Choroid plexus epithelial cell (primary cell): Measurements from ENCODE around the gene MED9.

Experiments used
- DNase-seq: peaks from one replicate; pipeline ENCODE4 v3.0.0-alpha.2; 2010; ENCODE audit warnings: low read depth
- H3K4me3 ChIP-seq: 2 replicates; pipeline ENCODE4 v1.5.1; 2011; ENCODE audit warnings: low read depth, mild to moderate bottlenecking, control low read depth, low read length, moderate library complexity
- CTCF ChIP-seq: conservative IDR thresholded peaks from 2 replicates; pipeline ENCODE4 v1.5.1; 2011; ENCODE audit warnings: low read depth, mild to moderate bottlenecking, control low read depth, inconsistent platforms, low read length, moderate library complexity

Gene MED9

GRCh38 chr17:17466511-17466910 lies 10.3 kb upstream of the MED9 start:
- DNase-seq: no peak
- TF ChIP-seq CTCF: no peak
- H3K4me3 ChIP-seq: no peak overlapping the region

GRCh38 chr17:17467016-17467415 lies 9.8 kb upstream of the MED9 start:
- H3K4me3 ChIP-seq: no peak overlapping the region
- DNase-seq: no peak
- no peak for TF ChIP-seq CTCF

- no peak for TF ChIP-seq CTCF
- DNase-seq: peak; percentile 15
- H3K4me3 ChIP-seq: no peak overlapping the region
Observed at GRCh38 chr17:17467720-17468119, 9.1 kb upstream of the MED9 start.

- H3K4me3 ChIP-seq: no peak overlapping the region
- TF ChIP-seq CTCF: no peak
- DNase-seq: no peak
Observed at GRCh38 chr17:17468217-17469010, 8.4 kb upstream of the MED9 start.

GRCh38 chr17:17469358-17469757 lies 7.4 kb upstream of the MED9 start:
- no peak overlapping the region for H3K4me3 ChIP-seq
- no peak for DNase-seq
- TF ChIP-seq CTCF: no peak

GRCh38 chr17:17469996-17470395 lies 6.8 kb upstream of the MED9 start:
- H3K4me3 ChIP-seq: no peak overlapping the region
- no peak for DNase-seq
- no peak for TF ChIP-seq CTCF

- H3K4me3 ChIP-seq: no peak overlapping the region
- TF ChIP-seq CTCF: no peak
- DNase-seq: no peak
Observed at GRCh38 chr17:17472333-17472920, 4.4 kb upstream of the MED9 start.
